Osteocyte (in vitro differentiated cells): ENCODE data around the gene PTPN3. TPM values are rescaled to one million over a fixed set of nuclear protein-coding genes. Genes with fewer than 3 reads are reported as not detected.
"Not testable (repeated sequence)": the region's sequence is repeated elsewhere in the genome, so short reads cannot be mapped to it uniquely, and the experiment has no call there.

ENCODE experiments used
- DNase-seq: peaks from one replicate; pipeline ENCODE4 v3.0.0; 2021; ENCODE audit warnings: mixed read lengths; ENCODE audit not compliant: unreplicated experiment; ENCODE audit errors: extremely low spot score
- H3K27ac Mint-ChIP-seq: one replicate; pipeline ENCODE4 v1.8.0; 2021; ENCODE audit warnings: mild to moderate bottlenecking, mixed read lengths; ENCODE audit not compliant: unreplicated experiment
- H3K27me3 Mint-ChIP-seq: one replicate; pipeline ENCODE4 v1.8.0; 2021; ENCODE audit warnings: mixed read lengths; ENCODE audit not compliant: unreplicated experiment
- H3K36me3 Mint-ChIP-seq: one replicate; pipeline ENCODE4 v1.8.0; 2021; ENCODE audit warnings: mixed read lengths; ENCODE audit not compliant: unreplicated experiment
- H3K4me1 Mint-ChIP-seq: one replicate; pipeline ENCODE4 v1.8.0; 2021; ENCODE audit warnings: mixed read lengths; ENCODE audit not compliant: unreplicated experiment
- H3K4me3 Mint-ChIP-seq: one replicate; pipeline ENCODE4 v1.8.0; 2021; ENCODE audit warnings: mild to moderate bottlenecking, moderate library complexity, mixed read lengths; ENCODE audit not compliant: unreplicated experiment
- H3K9me3 Mint-ChIP-seq: one replicate; pipeline ENCODE4 v1.8.0; 2021; ENCODE audit warnings: mixed read lengths; ENCODE audit not compliant: unreplicated experiment
- CTCF ChIP-seq: fragments of 200-600 bp; sonication (generic); IDR thresholded peaks from 2 replicates; pipeline ENCODE4 v1.5.0; 2021; ENCODE audit warnings: antibody characterized with exemption, mild to moderate bottlenecking, moderate library complexity
- total RNA-seq: library from RNA; stranded (reverse); gene quantifications from 2 replicates; pipeline ENCODE4 v1.2.1, GENCODE V29; 2021

Gene PTPN3
- total RNA-seq, 1 donor from 2014 or later: 4.7 TPM

DNA sequence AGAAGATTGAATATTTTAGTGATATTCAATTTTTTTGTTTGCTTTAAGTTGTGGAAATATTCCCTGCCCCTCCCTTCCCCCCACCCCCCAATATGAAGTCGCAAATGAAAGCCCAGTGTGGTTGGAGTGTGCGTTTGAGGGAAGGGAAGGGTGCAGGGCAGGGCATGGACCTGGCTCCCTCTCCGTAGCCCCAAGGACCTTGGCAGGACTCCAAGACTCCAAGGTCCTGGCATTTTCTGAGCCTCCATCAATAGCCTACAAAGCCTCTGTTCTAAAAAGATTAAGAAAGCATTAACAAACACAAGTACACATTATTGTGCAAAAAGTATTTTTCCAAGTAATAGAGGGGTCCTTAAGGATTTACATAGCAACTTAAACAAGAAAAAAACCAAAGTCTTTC is 38.8 kb upstream of the PTPN3 start:
- TF ChIP-seq CTCF: no peak
- Mint-ChIP-seq H3K27ac (no peak overlapping the region), H3K4me1 (no peaks in the 10 kb centered on the region), H3K27me3 (peaks cover 68% of the 10 kb centered on the region), H3K9me3 (no peaks in the 10 kb centered on the region), H3K4me3 (no peak overlapping the region), H3K36me3 (no peaks in the 10 kb centered on the region)
- no peak for DNase-seq

- H3K27ac Mint-ChIP-seq: no peak overlapping the region
- TF ChIP-seq CTCF: no peak
- H3K27me3 Mint-ChIP-seq: peaks cover 69% of the 10 kb centered on the region
- no peak for DNase-seq
- no peaks in the 10 kb centered on the region for H3K36me3 Mint-ChIP-seq
- no peaks in the 10 kb centered on the region for H3K9me3 Mint-ChIP-seq
- H3K4me1 Mint-ChIP-seq: no peaks in the 10 kb centered on the region
- H3K4me3 Mint-ChIP-seq: no peak overlapping the region
Measured at GRCh38 chr9:109535365-109535764, 37.3 kb upstream of the PTPN3 start.

DNA sequence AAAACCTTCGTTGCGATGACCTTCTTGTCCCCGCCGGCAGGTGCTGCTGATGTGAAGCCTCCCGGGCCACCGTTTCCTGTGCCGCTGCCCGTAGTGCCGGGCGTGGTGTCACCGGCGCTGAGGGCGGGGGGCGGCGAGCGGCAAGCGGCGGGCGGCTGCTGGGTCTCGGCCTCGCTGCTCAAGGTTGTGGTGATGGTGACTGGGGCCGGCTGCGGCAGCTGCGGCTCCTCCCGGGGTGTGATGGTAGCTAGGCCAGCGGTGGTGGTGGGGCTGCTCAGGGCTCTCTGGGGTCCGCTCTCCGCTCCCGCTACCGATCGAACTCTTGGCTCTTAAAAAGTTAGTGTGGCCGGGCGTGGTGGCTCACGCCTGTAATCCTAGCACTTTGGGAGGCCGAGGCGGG is 36.0 kb upstream of the PTPN3 start:
- H3K9me3 Mint-ChIP-seq: no peaks in the 10 kb centered on the region
- no peaks in the 10 kb centered on the region for H3K36me3 Mint-ChIP-seq
- peaks cover 69% of the 10 kb centered on the region for H3K27me3 Mint-ChIP-seq
- no peak overlapping the region for H3K27ac Mint-ChIP-seq
- TF ChIP-seq CTCF: no peak
- no peaks in the 10 kb centered on the region for H3K4me1 Mint-ChIP-seq
- no peak for DNase-seq
- H3K4me3 Mint-ChIP-seq: no peak overlapping the region

GRCh38 chr9:109532652-109533051 is 34.5 kb upstream of the PTPN3 start:
- H3K27ac Mint-ChIP-seq, H3K4me3 Mint-ChIP-seq, DNase-seq, H3K36me3 Mint-ChIP-seq, H3K9me3 Mint-ChIP-seq, H3K4me1 Mint-ChIP-seq: not testable (repeated sequence)
- peaks cover 68% of the 10 kb centered on the region for H3K27me3 Mint-ChIP-seq

DNA sequence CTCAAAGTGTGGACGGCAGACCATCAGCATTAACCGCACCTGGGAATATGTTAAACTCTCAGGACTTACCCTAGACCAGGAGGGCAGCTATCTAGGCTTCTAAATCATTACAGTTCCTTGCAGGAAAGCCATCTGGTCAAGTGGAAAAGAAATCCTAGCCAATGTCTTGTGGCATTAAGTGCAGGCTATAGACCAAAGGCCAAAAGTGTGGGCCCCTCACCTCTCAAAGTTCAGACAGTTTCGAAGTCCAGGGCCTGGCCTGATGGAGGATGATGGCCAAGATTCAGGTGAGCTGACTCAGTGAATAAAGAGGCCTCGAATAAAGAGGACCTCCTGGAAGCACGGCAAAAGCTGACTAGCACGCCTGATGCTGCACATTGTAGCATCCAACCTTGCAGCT is 24.0 kb upstream of the PTPN3 start:
- Mint-ChIP-seq H3K9me3 (no peaks in the 10 kb centered on the region), H3K4me1 (peaks cover 15% of the 10 kb centered on the region), H3K36me3 (no peaks in the 10 kb centered on the region), H3K27me3 (peaks cover 2% of the 10 kb centered on the region), H3K27ac (no peak overlapping the region), H3K4me3 (no peak overlapping the region)
- no peak for TF ChIP-seq CTCF
- no peak for DNase-seq
